SU-DHL-6 (cell line): ENCODE measurements around the gene CCDC106.
A peak's percentile ranks its signal among the peaks of the same experiment; 100 is the strongest.

Experiments used
- H2AFZ ChIP-seq: fragments of 200-600 bp; sonication (generic); 2 replicates; pipeline ENCODE4 v1.6.1; 2014; ENCODE audit warnings: low read depth, mild to moderate bottlenecking, moderate library complexity, mixed read lengths, antibody characterized with exemption, low read length; ENCODE audit not compliant: severe bottlenecking
- H3F3A ChIP-seq: fragments of 200-600 bp; shearing (Covaris generic); 2 replicates; pipeline ENCODE4 v1.6.0; 2016; ENCODE audit warnings: antibody characterized with exemption, mild to moderate bottlenecking; ENCODE audit not compliant: insufficient read depth
- H3K27ac ChIP-seq: fragments of 200-600 bp; sonication (generic); 2 replicates; pipeline ENCODE4 v1.5.1; 2016; ENCODE audit warnings: low read depth, mild to moderate bottlenecking, low read length, moderate library complexity, mixed read lengths
- H3K27me3 ChIP-seq: fragments of 200-600 bp; sonication (generic), shearing (Covaris generic); 2 replicates; pipeline ENCODE4 v1.6.0; 2014; ENCODE audit warnings: mild to moderate bottlenecking, low read length
- H3K36me3 ChIP-seq: fragments of 200-600 bp; sonication (generic); 2 replicates; pipeline ENCODE4 v1.6.1; 2014; ENCODE audit warnings: mild to moderate bottlenecking, low read length, mixed read lengths
- H3K4me2 ChIP-seq: fragments of 300-600, 200-600 bp; shearing (Covaris generic), sonication (generic); 2 replicates; pipeline ENCODE4 v1.6.0; 2014; ENCODE audit warnings: low read length, low read depth, mild to moderate bottlenecking; ENCODE audit not compliant: poor library complexity, severe bottlenecking
- H3K4me3 ChIP-seq: fragments of 200-600 bp; sonication (generic); 2 replicates; pipeline ENCODE4 v1.5.1; 2014; ENCODE audit warnings: antibody characterized with exemption, low read length, mild to moderate bottlenecking, mixed read lengths; ENCODE audit not compliant: insufficient read depth, poor library complexity, severe bottlenecking
- H3K79me2 ChIP-seq: fragments of 200-600 bp; sonication (generic); 2 replicates; pipeline ENCODE4 v1.6.1; 2014; ENCODE audit warnings: mild to moderate bottlenecking, low read length, moderate library complexity; ENCODE audit not compliant: insufficient read depth
- H3K9ac ChIP-seq: fragments of 200-600 bp; sonication (generic); 2 replicates; pipeline ENCODE4 v1.7.0; 2014; ENCODE audit warnings: mild to moderate bottlenecking, low read length
- H3K9me2 ChIP-seq: fragments of 200-600 bp; sonication (generic); replicated peaks from 2 replicates; pipeline ENCODE4 v1.6.1; 2014; ENCODE audit warnings: low read length; ENCODE audit not compliant: insufficient read depth
- H3K9me3 ChIP-seq: fragments of 200-600 bp; sonication (generic); 2 replicates; pipeline ENCODE4 v1.6.1; 2014; ENCODE audit warnings: low read length, mixed read lengths; ENCODE audit not compliant: insufficient read depth
- H4K20me1 ChIP-seq: fragments of 200-600 bp; sonication (generic); 2 replicates; pipeline ENCODE4 v1.6.1; 2014; ENCODE audit warnings: low read depth, mild to moderate bottlenecking, antibody characterized with exemption, low read length, moderate library complexity, mixed read lengths
- CTCF ChIP-seq: fragments of 200-600 bp; sonication (generic); IDR thresholded peaks from one replicate; pipeline ENCODE4 v1.5.1; 2017; ENCODE audit warnings: antibody characterized with exemption, mild to moderate bottlenecking, low read length, moderate library complexity; ENCODE audit not compliant: insufficient read depth, poor library complexity, severe bottlenecking
- EZH2phosphoT487 ChIP-seq: fragments of 200-600 bp; sonication (generic), shearing (Covaris generic); conservative IDR thresholded peaks from 2 replicates; pipeline ENCODE4 v1.6.1; 2018; ENCODE audit warnings: mild to moderate bottlenecking, antibody characterized with exemption, low read length, moderate library complexity, mixed read lengths

Gene CCDC106

GRCh38 chr19:55651236-55651635, 3.2 kb downstream of the CCDC106 start:
- H3K9me2 ChIP-seq, result no peaks in the 10 kb centered on the region
- no peak overlapping the region for H3K4me3 ChIP-seq
- TF ChIP-seq CTCF, result no peak
- TF ChIP-seq EZH2phosphoT487, result no peak
- H3K9me3 ChIP-seq, result no peaks in the 10 kb centered on the region
- H3K27ac ChIP-seq, result no peak overlapping the region
- H3K4me2 ChIP-seq, result no peak overlapping the region
- H3K36me3 ChIP-seq, result peaks cover 6% of the 10 kb centered on the region; the same call in 1 of the 2 replicates
- H3K27me3 ChIP-seq, result no peaks in the 10 kb centered on the region
- H3F3A ChIP-seq, result peaks cover 14% of the 10 kb centered on the region
- no peaks in the 10 kb centered on the region for H4K20me1 ChIP-seq
- no peak overlapping the region for H2AFZ ChIP-seq
- H3K79me2 ChIP-seq, result peaks cover 10% of the 10 kb centered on the region
- no peak overlapping the region for H3K9ac ChIP-seq

DNA sequence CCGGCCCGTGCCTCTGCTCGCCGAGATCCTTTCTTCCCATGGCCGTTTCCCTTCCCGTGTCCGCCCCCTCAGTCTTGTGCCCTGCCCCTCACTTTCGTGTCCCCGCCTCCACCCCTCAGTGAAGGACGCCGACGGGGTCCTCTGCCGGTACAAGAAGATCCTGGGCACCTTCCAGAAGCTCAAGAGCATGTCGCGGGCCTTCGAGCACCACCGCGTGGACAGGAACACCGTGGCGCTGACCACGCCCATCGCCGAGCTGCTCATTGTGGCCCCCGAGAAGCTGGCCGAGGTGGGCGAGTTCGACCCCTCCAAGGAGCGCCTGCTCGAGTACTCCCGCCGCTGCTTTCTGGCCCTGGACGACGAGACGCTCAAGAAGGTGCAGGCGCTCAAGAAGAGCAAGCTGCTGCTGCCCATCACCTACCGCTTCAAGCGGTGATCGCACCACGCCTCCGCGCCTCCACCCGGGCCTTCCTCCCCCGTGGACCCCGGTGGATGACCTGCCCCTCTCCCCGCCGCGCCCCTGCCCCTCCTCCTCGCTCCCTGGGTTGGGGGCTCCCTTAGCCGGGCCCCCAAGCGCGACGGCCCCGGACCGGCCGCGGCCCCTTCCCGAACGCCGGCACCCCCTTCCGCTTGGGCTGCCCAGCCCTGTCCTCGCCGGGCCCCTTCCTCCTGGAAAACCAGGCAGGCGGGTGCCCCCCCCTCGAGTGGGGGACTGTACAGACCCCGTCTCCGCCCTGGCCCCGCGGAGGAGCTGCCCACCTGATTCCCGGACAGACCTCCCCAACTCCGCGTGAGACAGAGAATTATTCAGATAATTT, 4.5 kb downstream of the CCDC106 start:
- Histone ChIP-seq H3K36me3 (peaks cover 6% of the 10 kb centered on the region; the same call in 1 of the 2 replicates), H2AFZ (no peak overlapping the region), H3K79me2 (peaks cover 23% of the 10 kb centered on the region), H4K20me1 (peaks cover 7% of the 10 kb centered on the region; the same call in 1 of the 2 replicates), H3K4me2 (peak overlapping the region; percentile 19), H3F3A (peaks cover 6% of the 10 kb centered on the region; the same call in 1 of the 2 replicates), H3K9me2 (no peaks in the 10 kb centered on the region), H3K4me3 (no peak overlapping the region), H3K27ac (no peak overlapping the region), H3K9ac (no peak overlapping the region), H3K27me3 (no peaks in the 10 kb centered on the region), H3K9me3 (no peaks in the 10 kb centered on the region)
- no peak for TF ChIP-seq EZH2phosphoT487
- TF ChIP-seq CTCF, result no peak

- H3K9me2 ChIP-seq, result no peaks in the 10 kb centered on the region
- no peaks in the 10 kb centered on the region for H3K9me3 ChIP-seq
- H3K79me2 ChIP-seq, result peaks cover 35% of the 10 kb centered on the region
- peak; percentile 98 for TF ChIP-seq CTCF
- no peak for TF ChIP-seq EZH2phosphoT487
- H4K20me1 ChIP-seq, result peaks cover 16% of the 10 kb centered on the region; the same call in 1 of the 2 replicates
- H3K36me3 ChIP-seq, result peaks cover 9% of the 10 kb centered on the region; the same call in 1 of the 2 replicates
- H3K4me2 ChIP-seq, result peak overlapping the region; percentile 74
- H2AFZ ChIP-seq, result no peak overlapping the region
- H3F3A ChIP-seq, result peaks cover 3% of the 10 kb centered on the region; the same call in 1 of the 2 replicates
- peak overlapping the region; percentile 96 for H3K27ac ChIP-seq
- no peaks in the 10 kb centered on the region for H3K27me3 ChIP-seq
- H3K4me3 ChIP-seq, result peak overlapping the region; percentile 68
- H3K9ac ChIP-seq, result peak overlapping the region; percentile 93
These were observed 5.8 kb downstream of the CCDC106 start for GRCh38 chr19:55653651-55654322.
